UCSD-AML1 (cell line): ENCODE results near the gene DUSP7.

Experiments used
- DNase-seq: peaks from one replicate; lab custom pipeline; 2025; ENCODE audit not compliant: unreplicated experiment; lab: John Stamatoyannopoulos, UW

The DUSP7 gene

DNA sequence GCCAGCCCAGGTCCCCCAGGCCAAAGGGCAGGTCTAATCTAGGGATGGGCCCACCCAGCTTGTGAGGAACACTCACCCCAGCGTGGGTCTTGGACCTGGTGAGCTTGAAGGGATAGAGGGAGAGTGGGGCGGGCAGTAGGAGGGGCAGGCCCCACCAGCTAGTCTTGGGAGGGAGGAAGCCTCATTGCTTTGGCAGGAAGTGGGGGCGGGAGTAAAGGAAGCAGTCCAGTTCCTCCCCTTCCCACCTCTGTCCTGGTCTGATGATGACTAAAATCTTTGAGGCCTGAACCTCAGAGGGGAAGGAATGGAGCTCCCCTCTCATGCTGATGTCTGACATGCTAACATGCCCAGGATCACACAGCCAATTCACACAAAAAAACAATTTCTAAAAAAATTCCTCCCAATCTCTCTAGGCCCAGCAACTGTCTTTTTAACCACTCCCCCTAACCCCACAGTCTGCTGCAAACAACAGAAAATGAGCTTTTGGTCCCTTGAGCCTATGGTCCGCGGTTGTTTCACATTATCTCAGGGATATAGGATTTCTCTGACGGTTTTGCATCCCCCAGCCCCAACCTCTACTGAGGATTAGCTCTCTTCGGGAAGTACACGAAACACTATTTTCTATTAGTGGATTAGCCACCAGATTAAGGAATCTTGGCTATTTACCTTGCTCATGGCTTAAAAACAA is 30.7 kb upstream of the DUSP7 start:
- DNase-seq, result peak; percentile 75

DNA sequence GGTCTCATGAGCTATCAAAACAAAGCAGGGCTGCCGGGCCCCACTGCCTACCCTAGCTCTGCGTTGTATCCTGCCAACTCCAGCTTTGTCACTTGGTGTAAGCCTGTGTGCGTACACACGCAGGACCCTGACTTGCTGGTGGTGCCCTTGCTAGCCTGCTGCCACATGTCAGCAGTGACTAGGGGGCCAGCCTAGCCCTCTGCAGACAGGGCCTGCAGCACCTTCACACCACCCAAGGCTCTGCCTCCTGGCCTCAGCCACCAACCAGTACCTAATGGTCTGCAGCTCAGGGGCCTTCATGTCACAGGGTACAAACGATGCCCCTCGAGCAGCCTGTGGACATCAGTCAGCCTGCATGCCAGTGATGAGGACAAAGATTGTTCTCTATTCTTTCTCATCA is 30.1 kb upstream of the DUSP7 start:
- no peak for DNase-seq

DNA sequence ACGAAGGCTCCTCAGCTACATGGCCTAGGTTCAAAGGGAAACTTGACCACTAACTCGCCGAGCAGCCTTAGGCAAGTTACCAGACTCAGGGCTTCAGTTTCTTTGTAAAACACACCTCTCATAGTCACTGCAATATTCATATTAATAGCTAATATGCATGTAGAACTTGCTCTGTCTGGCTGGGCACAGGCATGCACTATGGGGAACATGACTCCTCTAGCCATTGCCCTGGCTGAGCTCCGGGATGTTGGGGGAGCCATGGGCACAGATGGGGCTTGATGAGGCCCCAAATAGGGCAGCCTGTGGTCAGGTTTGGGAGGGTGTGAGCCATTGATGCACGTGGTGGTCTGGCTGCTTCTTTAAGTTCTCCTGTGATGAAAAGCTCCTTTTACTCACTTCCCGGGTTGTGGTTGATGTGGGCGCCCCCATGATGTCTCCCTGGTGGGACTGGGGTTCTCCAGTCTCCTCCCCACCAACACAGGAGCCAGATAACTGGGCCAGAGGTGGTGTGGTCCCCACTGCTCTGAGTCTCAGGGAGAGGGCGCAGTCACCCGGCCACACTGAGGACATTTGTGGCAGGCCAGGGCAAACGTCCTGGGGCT is 29.4 kb upstream of the DUSP7 start:
- no peak for DNase-seq

DNA sequence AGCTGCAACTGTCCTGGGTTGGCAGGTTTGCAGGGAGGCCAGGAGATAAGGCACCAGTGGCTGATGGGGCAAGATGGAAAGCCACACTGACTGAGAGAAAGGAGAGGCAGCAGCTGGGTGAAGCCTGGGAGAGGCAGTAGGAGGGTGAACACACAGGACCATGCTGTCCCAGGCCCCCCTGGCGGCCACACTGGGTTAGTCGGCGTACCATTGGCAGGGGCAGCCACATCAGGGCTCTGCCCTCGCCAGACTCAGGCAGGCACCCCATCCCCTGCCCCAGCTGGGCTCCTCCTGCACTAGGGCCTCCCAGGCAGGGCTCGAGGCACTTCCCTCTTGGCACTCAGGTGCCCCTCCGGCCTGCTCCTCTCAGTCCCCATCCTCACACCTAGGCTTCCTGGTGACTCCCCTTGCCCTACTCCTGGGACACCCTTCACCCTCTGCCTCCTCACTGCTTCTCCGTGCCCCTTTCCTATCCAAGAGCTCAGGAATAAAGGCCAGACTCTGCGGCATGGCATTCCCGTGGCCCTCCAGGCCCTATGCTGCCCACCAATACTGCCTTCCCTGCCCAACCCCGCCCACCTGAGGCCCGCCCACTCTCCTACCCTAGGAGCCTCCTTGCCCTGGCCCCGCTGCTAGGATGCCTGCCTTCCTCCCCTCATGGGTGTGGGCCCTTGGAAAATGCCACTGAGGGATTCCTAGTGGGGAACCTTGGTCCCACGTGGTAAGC is 28.7 kb upstream of the DUSP7 start:
- peak; percentile 54 for DNase-seq

DNA sequence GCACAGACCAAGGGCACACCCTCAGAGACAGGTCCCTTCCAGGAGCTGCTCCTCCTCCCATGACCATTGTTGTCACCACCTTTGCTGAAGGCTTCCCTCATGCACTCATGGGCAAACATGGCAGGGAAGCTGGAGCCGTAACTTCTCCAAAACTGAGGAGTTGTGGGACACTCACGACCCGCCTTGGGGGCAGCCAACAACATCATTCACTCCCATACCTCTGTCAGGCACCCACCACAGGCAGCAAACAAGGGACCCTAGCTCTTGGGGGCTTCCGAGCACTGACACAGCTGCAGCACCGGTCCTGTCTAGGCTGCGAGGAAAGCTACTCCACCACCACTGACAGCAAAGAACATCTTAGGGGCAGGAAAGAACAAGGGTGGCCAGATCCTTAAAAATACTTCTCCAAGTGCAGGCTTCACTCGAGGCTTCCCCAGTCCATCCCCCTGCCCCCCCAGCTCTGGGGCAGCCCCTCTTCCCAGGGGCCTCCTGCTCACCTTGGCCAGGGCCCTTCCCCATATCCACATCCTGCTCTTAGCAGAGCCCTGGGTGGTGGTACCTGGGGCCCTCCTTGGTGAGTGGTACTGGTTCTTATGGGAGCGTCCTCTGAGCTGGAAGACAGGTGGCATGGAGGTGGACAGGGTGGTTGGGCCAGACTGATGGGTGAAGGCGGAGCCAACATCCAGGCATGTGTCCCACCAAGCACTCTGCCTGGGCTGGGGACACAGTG is 28.0 kb upstream of the DUSP7 start:
- no peak for DNase-seq

DNA sequence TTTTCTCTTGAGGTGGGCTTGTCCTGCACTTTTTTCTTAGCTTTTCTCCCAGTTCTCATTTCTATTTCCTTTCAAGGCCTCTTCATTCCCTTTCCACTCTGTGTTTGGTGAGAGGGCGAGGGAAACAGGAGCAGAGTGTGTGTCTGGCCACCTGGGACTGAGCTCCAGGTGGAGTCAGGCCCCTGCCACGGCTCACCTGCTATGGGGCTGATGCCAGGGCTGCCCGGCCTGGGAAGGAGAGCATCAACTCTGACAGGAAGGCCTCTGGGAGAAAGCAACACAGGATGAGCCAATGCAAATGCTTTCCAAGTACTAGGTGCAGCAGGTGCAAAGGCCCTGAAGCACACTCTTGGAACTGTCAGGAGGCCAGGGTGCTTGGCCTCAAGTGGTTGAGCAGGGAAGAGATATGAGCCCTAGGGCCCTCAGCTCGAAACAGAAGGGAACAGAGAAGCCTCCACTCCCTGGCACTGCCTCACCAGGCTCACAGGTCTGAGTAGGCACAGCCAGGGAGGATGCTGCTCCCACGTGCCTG is 27.3 kb upstream of the DUSP7 start:
- no peak for DNase-seq

DNA sequence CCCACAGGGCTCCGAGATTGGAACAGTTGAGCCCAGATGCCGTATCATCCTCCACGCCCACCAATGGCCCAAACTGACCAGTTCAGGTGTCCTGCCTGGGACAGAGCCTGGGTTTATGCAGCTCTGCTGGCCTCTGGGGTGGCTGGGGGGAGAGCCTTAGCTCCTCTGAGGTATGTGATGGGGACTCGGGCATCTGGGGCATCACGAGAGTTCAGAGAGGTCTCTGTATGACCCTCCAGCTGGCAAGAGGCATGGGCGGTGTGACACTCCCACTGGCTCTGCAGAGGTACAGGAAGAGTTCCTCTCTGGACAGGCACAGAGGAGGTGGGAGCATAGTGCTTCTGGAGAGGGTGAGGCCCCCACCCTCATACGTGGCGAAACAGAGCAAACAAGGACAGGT is 26.6 kb upstream of the DUSP7 start:
- DNase-seq, result no peak

DNA sequence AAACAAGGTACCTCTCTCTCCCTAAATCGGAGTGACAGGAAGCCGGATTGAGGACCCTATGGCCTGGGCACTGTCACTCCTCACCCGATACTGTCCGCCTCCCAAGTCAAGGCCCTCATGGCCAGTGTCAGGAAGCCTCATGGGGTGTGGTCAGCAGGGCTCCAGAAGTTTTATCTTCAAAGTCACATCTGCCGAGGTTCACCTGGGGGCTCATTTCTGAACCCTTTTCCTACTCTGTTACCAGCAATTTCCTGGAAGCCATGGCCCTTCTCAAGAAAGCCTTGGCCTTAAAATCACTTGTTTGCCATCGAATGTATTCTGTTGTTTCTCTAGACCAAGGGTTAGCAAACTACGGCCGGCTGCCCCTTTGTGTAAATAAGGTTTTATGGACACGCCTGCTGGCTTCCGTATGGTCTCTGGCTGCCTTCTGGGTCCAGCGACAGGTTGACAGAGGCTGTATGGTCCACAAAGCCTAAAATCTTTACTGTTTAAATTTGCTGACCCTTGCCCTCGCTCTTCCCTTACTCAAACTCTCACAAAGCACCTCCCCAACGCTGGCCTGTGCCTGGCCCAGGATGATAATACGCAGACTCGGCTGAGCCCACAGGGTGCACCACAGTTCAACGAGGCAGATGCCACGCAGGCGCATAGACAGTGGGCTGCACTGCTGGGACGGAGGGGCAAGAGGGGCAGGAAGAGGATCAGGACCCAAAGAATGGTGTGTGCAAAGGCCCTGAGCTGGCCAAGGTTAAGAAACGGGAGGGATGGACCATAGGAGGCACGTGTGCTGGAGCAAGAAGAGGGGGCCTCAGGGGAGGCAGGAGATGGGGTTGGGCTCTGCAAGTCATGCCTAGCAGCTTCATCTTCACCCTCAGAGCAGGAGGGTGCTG is 24.7 kb upstream of the DUSP7 start:
- no peak for DNase-seq

DNA sequence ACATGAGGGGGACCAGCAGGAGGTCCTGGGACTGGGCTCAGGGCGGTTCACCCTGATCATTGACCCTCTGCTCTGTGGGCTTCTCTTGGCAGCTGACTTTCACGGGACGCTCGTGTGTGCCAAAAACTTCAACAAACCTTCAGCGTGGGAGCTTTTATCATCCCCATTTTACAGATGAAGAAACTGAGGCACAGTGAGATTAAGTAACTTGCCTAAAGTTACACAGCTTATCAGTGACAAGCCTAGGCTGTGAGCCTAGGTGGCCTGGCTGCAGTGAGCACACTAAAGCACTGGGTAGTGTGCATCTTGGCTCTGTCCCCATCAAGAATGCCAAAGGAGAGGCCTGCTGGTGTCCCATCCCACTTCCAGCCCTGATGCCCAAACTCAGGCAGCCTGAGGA is 23.6 kb upstream of the DUSP7 start:
- DNase-seq, result no peak

DNA sequence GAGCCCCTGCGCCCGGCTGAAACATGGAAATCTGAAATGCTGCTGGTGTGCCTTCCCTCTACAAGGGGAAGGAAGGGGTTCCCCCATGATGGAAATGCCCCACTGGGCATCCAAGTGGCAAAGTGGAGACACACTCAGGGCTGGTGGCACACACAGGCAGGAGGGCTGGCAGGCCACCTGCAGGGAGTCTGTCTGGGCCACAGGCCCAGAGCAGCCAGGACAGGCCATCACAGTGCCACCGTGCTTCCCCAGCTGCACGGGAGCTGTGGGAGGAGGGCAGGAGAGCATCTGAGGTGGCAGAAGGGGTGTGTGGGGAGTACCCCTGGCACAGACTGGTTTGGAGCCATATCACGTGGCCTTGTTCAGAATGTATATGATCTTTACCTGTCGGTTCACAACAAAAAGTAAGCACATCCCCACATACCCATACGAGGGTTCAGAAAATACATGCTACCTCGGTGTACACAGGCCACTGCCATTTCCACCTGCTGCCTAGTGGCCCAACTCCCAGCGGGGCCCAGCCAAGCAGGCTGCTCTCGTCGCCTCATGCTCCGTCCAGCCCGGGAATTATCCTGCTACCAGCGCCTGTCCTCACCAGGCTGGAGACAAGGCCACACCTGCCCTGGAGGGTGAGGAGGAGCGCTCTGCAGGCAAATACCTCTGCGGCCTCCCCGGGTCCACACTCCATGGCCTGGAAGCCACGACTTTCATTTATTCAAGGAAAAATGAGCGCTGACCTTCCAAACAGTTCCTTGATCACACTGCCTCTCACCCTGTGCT is 22.6 kb upstream of the DUSP7 start:
- no peak for DNase-seq

DNA sequence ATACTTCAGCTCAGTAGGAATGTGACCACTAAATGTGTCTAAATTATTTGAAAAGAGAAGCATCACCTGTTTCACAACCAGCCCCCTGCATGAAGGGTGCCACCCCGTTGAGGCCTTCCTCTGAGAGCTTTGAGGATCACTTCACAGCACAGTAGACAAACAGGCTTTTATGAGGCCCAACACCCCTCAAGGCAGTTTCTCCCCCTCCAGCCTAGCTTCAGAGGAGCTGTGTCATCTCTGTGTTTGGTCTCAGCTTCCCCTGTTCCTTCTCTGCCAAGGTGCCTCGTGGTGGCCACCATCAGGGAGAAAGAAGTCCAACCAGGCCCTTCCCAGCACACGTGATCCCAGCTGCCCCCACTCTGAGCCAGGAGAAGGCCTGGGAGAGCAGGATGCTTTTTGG is 21.6 kb upstream of the DUSP7 start:
- no peak for DNase-seq

DNA sequence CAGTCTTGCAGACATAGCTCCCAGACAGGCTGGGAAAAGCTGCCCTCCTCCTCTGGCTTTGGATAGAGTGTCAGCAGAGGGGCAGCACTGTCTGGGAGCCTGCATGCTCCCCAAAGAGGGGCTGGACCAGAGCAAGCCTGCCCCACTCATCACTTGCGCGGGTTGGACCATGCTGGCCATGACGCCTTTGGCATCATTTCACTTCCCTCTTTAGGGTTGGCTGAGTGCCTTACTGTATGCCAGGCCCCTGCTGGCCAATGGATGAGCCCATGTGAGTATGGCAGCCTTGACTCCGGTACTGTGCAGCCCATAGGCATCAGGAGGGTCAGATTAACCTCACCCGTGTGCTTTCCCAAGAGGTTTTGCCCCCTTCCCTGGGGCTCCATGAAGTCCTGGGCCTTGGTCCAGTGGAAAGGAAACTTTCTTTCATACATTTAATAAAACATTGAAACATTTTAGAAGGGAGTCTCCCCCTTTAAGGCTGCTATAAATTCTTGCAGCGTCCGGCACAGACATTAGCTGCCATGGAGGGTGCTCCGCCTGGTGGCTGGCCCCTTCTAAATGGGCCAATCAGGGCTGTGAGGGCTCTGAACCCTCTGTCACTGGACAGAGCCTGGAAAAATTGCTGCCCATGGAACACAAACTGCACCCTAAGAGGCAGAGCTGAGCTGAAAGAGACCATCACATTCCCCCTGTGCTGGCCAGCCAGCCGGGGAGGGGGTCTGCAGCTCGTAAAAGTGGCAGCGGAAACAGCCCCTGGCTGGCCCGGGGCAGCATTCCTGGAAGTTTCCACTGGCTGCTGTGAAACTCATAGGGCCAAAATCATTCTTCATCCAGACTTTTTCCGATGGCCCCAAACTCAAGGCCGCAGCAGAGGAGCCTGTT is 20.8 kb upstream of the DUSP7 start:
- no peak for DNase-seq

DNA sequence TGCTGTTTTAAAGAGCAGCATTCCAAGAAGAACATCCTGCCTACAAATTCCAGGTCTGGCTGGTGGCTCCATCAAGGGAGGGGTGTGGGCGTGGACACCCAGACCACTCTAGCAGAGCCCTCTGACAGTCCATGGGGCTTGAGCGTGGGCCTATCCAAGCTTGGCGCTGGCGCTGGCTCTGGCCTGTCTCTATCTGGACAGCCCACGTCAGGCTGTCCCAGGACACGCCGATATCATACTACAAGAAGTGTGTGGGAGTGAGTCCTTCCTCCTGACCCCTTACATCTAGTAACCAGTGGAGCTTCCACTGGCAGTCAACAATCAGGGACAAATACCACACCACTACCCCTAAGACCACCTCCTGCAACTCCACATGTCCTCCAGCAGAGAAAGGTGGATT is 17.1 kb upstream of the DUSP7 start:
- DNase-seq, result no peak

DNA sequence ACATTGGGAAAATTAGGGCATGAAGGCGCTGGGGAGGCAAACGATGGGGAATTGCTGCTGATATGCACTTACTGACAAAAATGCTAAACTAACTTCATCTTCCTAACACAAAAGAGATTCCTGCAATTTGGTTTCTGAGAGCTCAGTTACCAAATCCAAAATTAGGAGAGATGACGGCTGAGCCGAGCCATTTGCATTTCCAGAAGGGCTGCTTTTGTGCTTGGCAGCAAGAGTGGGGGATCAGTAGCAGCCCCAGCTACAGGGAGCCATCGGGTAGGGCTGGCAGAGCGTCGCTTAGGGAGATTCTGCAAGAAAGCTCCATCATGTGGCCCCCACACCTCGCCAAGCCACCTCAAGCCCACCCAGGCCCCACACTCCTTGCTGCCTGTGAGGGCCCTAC is 16.1 kb upstream of the DUSP7 start:
- no peak for DNase-seq

DNA sequence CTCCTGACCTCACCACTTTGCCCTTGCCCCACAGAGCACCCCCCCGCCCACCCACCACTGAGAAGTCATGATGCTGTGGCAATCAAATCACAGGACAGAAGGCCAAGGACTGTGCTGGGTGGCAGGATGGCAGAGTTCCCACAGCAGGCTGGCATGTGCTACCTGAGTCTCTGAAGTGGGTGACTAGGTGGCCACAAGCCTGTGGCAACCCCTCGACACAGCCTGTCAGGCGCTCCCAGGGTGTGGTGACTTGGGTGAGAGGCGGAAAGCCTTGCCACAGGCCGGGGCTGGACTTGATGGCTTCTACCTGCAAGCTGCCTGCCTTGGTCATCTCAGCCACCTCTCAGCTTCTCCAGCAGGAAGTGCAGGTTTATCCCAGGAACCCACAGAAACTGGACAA is 15.6 kb upstream of the DUSP7 start:
- no peak for DNase-seq

DNA sequence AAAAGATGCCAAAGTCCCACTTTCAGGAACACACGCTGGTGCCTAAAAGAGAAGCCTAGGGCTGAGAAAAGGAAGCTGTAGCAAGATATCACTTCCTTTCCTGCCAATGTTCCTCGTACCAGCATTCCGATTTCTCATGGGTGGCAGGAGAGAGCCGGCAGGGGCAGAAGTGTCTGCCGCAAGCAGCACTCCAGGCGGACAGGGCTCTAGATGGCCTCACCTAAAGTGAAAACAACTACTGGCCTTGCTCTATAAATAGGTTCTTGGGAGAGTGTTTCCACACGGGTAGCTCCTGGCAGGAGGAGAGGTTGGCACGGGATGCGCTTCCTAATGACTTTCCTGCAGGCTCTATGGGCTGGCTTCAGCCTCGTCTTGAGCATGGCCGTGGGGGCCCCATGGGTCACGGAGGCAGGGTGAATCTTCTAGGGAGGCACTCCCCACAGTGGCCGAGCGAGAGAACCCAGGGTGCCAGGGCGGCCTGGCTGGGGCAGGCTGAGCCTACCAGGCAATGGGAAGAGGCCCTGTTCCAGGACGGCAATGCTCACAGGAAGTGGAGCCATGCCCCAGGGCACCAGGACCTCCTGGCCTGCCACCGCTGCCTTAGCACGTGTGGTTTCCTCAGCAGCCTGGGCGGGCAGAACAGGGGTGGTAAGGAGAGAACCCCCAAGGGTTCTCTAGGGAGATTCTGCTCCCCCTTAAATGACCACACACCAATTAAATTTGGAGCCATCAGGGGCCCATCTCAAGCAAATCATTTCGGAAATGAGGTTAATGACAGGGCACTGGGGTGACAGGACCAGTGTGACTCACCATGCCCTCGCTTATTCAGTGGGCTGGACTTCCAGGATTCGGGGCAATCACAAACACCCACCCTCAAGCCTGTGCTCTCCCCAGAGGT is 14.6 kb upstream of the DUSP7 start:
- peak; percentile 47 for DNase-seq

DNA sequence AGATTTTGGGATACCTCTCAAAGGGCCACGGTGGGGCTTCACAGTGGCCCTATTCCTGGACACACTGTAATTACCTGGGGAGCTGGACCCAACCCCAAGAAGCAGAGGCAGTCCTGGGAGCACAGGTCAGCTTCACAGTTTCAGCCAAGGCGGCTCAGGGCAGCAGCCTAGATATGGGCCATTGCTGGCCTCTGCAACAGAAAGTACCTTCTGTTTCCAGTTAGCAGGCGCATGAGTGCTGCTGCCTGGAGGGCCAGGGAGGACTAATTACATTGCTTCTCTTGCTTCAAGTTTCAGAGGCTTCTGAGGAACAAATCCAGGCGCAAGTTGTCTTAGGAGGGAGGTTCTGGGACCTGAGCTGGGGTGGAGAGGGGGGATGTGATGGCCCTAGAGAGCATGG is 13.5 kb upstream of the DUSP7 start:
- DNase-seq, result no peak

DNA sequence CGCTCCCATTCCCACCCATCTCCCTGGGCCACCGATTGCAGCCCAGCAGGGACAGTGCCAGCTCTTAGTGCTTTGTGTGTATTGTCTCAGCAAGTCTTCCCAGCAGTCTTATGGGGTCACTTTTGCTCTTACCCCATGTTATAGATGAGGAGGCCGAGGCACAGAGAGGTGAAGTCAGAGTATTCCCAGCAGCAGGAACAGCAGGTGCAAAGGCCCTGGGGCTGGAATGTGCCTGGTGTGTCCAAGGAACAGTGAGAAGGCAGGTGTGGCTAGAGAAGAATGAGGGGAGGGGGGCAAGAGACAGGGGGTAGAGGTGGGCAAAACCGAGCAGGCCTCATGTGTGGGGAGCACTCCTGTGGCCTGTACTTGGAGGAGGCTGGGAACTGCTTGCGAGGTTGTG is 12.8 kb upstream of the DUSP7 start:
- no peak for DNase-seq
